GM19025 (cell line): ENCODE data around the gene SLC2A6.

Experiments used
- ATAC-seq: cut with Tn5 transposase; IDR thresholded peaks from one replicate; pipeline ENCODE4 v1.9.1; 2021; ENCODE audit warnings: mild to moderate bottlenecking, low read depth, moderate library complexity; ENCODE audit not compliant: unreplicated experiment

Gene SLC2A6

GRCh38 chr9:133515615-133516255 lies 36.8 kb upstream of the SLC2A6 start:
- no peak for ATAC-seq

GRCh38 chr9:133515240-133515610 lies 36.3 kb upstream of the SLC2A6 start:
- no peak for ATAC-seq

- no peak for ATAC-seq
Measured at GRCh38 chr9:133514460-133515239, 35.8 kb upstream of the SLC2A6 start.

GRCh38 chr9:133513214-133514100 lies 34.6 kb upstream of the SLC2A6 start:
- ATAC-seq = no peak

- no peak for ATAC-seq
Measured at GRCh38 chr9:133512253-133513213, 33.6 kb upstream of the SLC2A6 start.

- ATAC-seq = no peak
Measured at GRCh38 chr9:133511607-133512006, 32.7 kb upstream of the SLC2A6 start.

GRCh38 chr9:133510926-133511505 lies 32.1 kb upstream of the SLC2A6 start:
- ATAC-seq = no peak

GRCh38 chr9:133509179-133510083 lies 30.5 kb upstream of the SLC2A6 start:
- ATAC-seq = no peak

- ATAC-seq = no peak
Measured at GRCh38 chr9:133508046-133508445, 29.1 kb upstream of the SLC2A6 start.

GRCh38 chr9:133507246-133507965 lies 28.5 kb upstream of the SLC2A6 start:
- ATAC-seq = no peak

- ATAC-seq = no peak
Measured at GRCh38 chr9:133506653-133507038, 27.7 kb upstream of the SLC2A6 start.

- ATAC-seq = no peak
Measured at GRCh38 chr9:133505901-133506652, 27.2 kb upstream of the SLC2A6 start.

- ATAC-seq = no peak
Measured at GRCh38 chr9:133505186-133505830, 26.4 kb upstream of the SLC2A6 start.

GRCh38 chr9:133502112-133502511 lies 23.2 kb upstream of the SLC2A6 start:
- ATAC-seq = no peak

- ATAC-seq = no peak
Measured at GRCh38 chr9:133499892-133500270, 21.0 kb upstream of the SLC2A6 start.

- no peak for ATAC-seq
Measured at GRCh38 chr9:133499132-133499891, 20.4 kb upstream of the SLC2A6 start.
